Sigmoid colon (tissue), 7 donors: ENCODE results near the gene RNF224. TPM values are rescaled to one million over a fixed set of nuclear protein-coding genes. Genes with fewer than 3 reads are reported as not detected.

Experiments
- DNase-seq: peaks from one replicate; pipeline ENCODE4 v3.0.0-alpha.2; 2019
- H3K27ac ChIP-seq, 4 donors: fragments of 200-600 bp; sonication (generic); one replicate each; pipeline ENCODE4 v1.5.1; 2016 to 2019; ENCODE audit warnings: mild to moderate bottlenecking in 1 of 4
- H3K27me3 ChIP-seq, 3 donors: fragments of 200-600 bp; sonication (generic); one replicate each; pipeline ENCODE4 v1.5.1; 2019; ENCODE audit warnings: mild to moderate bottlenecking in 1 of 3
- H3K36me3 ChIP-seq, 4 donors: fragments of 200-600 bp; sonication (generic); one replicate each; pipeline ENCODE4 v1.5.1; 2016 to 2019
- H3K4me1 ChIP-seq, 4 donors: fragments of 200-600 bp; sonication (generic); one replicate each; pipeline ENCODE4 v1.5.1; 2017 to 2019
- H3K4me3 ChIP-seq, 4 donors: fragments of 200-600 bp; sonication (generic); one replicate each; pipeline ENCODE4 v1.5.1; 2017 to 2019; ENCODE audit warnings: mild to moderate bottlenecking in 2 of 4, moderate library complexity in 1 of 4
- H3K9me3 ChIP-seq, 4 donors: fragments of 200-600 bp in 3 of 4; sonication (generic) in 3 of 4; one replicate each; pipeline versions ENCODE4 v1.5.1 to v1.6.1; 2013 to 2019
- CTCF ChIP-seq, 4 experiments: fragments of 450-650 bp in 3 of 4; fragments of 200-600 bp in 1 of 4; IDR thresholded peaks; one replicate each; pipeline ENCODE4 v1.5.1; 2016 to 2019; ENCODE audit warnings: antibody characterized with exemption in 4 of 4, mild to moderate bottlenecking in 3 of 4, moderate library complexity in 2 of 4
- EP300 ChIP-seq, 4 donors: sonication (generic); formaldehyde crosslinking; IDR thresholded peaks; one replicate each; pipeline ENCODE4 v1.6.1; 2017; ENCODE audit warnings: antibody characterized with exemption in 4 of 4
- POLR2A ChIP-seq, 2 donors: fragments of 450-650 bp; IDR thresholded peaks; one replicate each; pipeline ENCODE4 v1.6.1; 2016; ENCODE audit warnings: antibody characterized with exemption in 2 of 2, mild to moderate bottlenecking in 2 of 2, moderate library complexity in 2 of 2
- POLR2AphosphoS5 ChIP-seq, 4 donors: sonication (generic); formaldehyde crosslinking; IDR thresholded peaks; one replicate each; pipeline ENCODE4 v1.6.1; 2017; ENCODE audit warnings: antibody characterized with exemption in 4 of 4
- WGBS, 2 donors: extraction: QIAGEN DNeasy Blood & Tissue Kit; methylation state at CpG; one replicate each; pipeline ENCODE4 v1.1.7; 2013; 5-methylcytosine and 5-hydroxymethylcytosine counted together
- intact Hi-C: fragments of 100-400 bp; cut with DNase I; formaldehyde crosslinking; loops from one replicate; pipeline ENCODE4 v1.15.1; 2023
- polyA plus RNA-seq, 3 donors: library from polyadenylated mRNA; stranded (reverse); fragments of 200-250 nt; gene quantifications; one replicate each; pipeline ENCODE4 v1.2.3, GENCODE V29; 2013
- total RNA-seq, 4 donors: library from RNA; depleted of rRNA; stranded (reverse); fragments of >200 nt; gene quantifications; one replicate each; pipeline ENCODE4 v1.1.0, GENCODE V29; 2016
- donor health status: healthy with polysubstance abuse.
- donor health status: Bipolar disorder and iron deficiency.
- donor health status: healthy.

The RNF224 gene
- total and polyA plus RNA-seq, 7 donors, result 0.04 TPM; not detected in 6

GRCh38 chr9:137275588-137276472 lies 48.5 kb downstream of the RNF224 start:
- 80 to 85% methylated on average over 24 of the region's 24 CpGs for WGBS, 2 donors
- peaks cover 16 to 66% (median 45%) of the 10 kb centered on the region in 3 donors for H3K27me3 ChIP-seq
- intact Hi-C loops, result no loop called here
- H3K9me3 ChIP-seq, result no peaks in the 10 kb centered on the region
- H3K4me1 ChIP-seq, result peaks cover 0 to 29% (median 21%) of the 10 kb centered on the region in 4 donors
- H3K27ac ChIP-seq, result peak overlapping the region in 2 of 4 donors; percentile 72 to 81
- peaks cover 17 to 39% (median 24%) of the 10 kb centered on the region in 4 donors for H3K36me3 ChIP-seq
- peak; percentile 65 for DNase-seq
- H3K4me3 ChIP-seq, result no peak overlapping the region
- TF ChIP-seq EP300 (IDR thresholded peaks at IDR 0.05) (no peak), POLR2AphosphoS5 (IDR thresholded peaks at IDR 0.05) (no peak), CTCF (IDR thresholded peaks at IDR 0.05) (no peak), POLR2A (IDR thresholded peaks at IDR 0.05) (no peak)

GRCh38 chr9:137276473-137277328 lies 49.4 kb downstream of the RNF224 start:
- Histone ChIP-seq H3K27ac (peak overlapping the region; percentile 72 to 81 (median 74)), H3K4me1 (peaks cover 0 to 35% (median 24%) of the 10 kb centered on the region in 4 donors), H3K4me3 (peak overlapping the region; percentile 27 to 49 (median 38)), H3K9me3 (no peaks in the 10 kb centered on the region), H3K36me3 (peaks cover 17 to 31% (median 17%) of the 10 kb centered on the region in 4 donors), H3K27me3 (peaks cover 19 to 75% (median 52%) of the 10 kb centered on the region in 3 donors)
- DNase-seq, result peak; percentile 91
- intact Hi-C loops, result no loop called here
- WGBS, 2 donors, result 37 to 43% methylated on average over 30 of the region's 30 CpGs
- no peak for TF ChIP-seq CTCF (IDR thresholded peaks at IDR 0.05)
- TF ChIP-seq POLR2AphosphoS5 (IDR thresholded peaks at IDR 0.05), result no peak
- no peak for TF ChIP-seq EP300 (IDR thresholded peaks at IDR 0.05)
- no peak for TF ChIP-seq POLR2A (IDR thresholded peaks at IDR 0.05)

GRCh38 chr9:137277329-137278041 lies 50.2 kb downstream of the RNF224 start, which contains the start of gene TOR4A:
TOR4A (plus strand) TSS chr9:137277726; CDS start chr9:137278690, 964 bp downstream.
- intact Hi-C loops, result no loop called here
- peak in 1 of 2 donors; percentile 60 for TF ChIP-seq POLR2A (IDR thresholded peaks at IDR 0.05)
- TF ChIP-seq CTCF (IDR thresholded peaks at IDR 0.05), result no peak
- TF ChIP-seq POLR2AphosphoS5 (IDR thresholded peaks at IDR 0.05), result peak in 3 of 4 donors; percentile 54 to 59 (median 57)
- peaks cover 19 to 82% (median 60%) of the 10 kb centered on the region in 3 donors for H3K27me3 ChIP-seq
- DNase-seq, result peak; percentile 91
- H3K36me3 ChIP-seq, result peaks cover 10 to 23% (median 10%) of the 10 kb centered on the region in 4 donors
- peak within 1 kb of the TSS; percentile 72 to 81 (median 74) for H3K27ac ChIP-seq
- H3K4me1 ChIP-seq, result peaks cover 0 to 35% (median 24%) of the 10 kb centered on the region in 4 donors
- H3K9me3 ChIP-seq, result no peaks in the 10 kb centered on the region
- WGBS, 2 donors, result 2 to 6% methylated on average over 25 of the region's 25 CpGs
- peak within 1 kb of the TSS; percentile 27 to 49 (median 38) for H3K4me3 ChIP-seq

- peaks cover 0 to 35% (median 24%) of the 10 kb centered on the region in 4 donors for H3K4me1 ChIP-seq
- 1 to 8% methylated on average over 54 of the region's 54 CpGs for WGBS, 2 donors
Measured at GRCh38 chr9:137278061-137278701, 50.9 kb downstream of the RNF224 start.

More at GRCh38 chr9:137278061-137278701, 50.9 kb downstream of the RNF224 start:
- DNase-seq, result no peak
- Histone ChIP-seq H3K36me3 (peaks cover 3 to 16% (median 3%) of the 10 kb centered on the region in 4 donors), H3K9me3 (no peaks in the 10 kb centered on the region), H3K27me3 (peaks cover 19 to 85% (median 63%) of the 10 kb centered on the region in 3 donors), H3K4me3 (peak overlapping the region; percentile 27 to 49 (median 38)), H3K27ac (peak overlapping the region; percentile 72 to 81 (median 74))
- intact Hi-C loops, result no loop called here
- TF ChIP-seq EP300 (IDR thresholded peaks at IDR 0.05), result no peak
- TF ChIP-seq POLR2A (IDR thresholded peaks at IDR 0.05), result no peak
- no peak for TF ChIP-seq POLR2AphosphoS5 (IDR thresholded peaks at IDR 0.05)
- no peak for TF ChIP-seq CTCF (IDR thresholded peaks at IDR 0.05)
